SK-N-MC (cell line): ENCODE measurements around the gene NPTXR.

Source experiments
- EZH2 ChIP-seq: fragments of 200-600 bp; sonication (generic); IDR thresholded peaks from one replicate; pipeline ENCODE4 v1.6.1; 2017; ENCODE audit warnings: antibody characterized with exemption
- POLR2AphosphoS5 ChIP-seq: IDR thresholded peaks from 2 replicates; pipeline ENCODE4 v1.6.1; 2012; ENCODE audit warnings: mild to moderate bottlenecking, low read depth, low read length, borderline replicate concordance

DNA sequence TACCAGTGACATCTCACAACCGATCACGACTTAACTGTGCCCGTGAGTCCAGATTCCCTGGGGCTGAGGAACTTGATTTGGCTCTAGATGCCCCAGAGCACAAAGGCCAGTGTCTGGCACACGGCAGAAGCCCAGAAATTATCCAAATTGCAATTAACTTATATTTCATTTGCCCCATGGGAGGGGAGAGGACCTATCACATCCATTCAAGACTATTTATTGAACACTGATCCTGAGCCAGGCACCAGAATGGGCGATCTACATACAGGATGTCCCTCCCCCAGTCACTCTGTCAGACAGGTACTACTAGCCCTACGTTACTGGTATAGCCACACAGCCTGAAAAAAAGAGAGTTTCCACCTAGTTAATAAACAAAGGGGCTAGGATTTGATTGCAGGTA is 55.0 kb downstream of the NPTXR start:
- no peak for TF ChIP-seq EZH2
- TF ChIP-seq POLR2AphosphoS5, result no peak
